MCF 10A (cell line): ENCODE results near the gene B3GNT9. TPM values are rescaled to one million over a fixed set of nuclear protein-coding genes. Genes with fewer than 3 reads are reported as not detected.

Source experiments
- BruUV-seq: library from RNA; stranded (reverse); fragments of 400-500 nt; replicated peaks from 2 replicates; lab custom pipeline; 2021; lab: Mats Ljungman, UMichigan
- CTCF ChIA-PET: fragments of 300-600 bp; sonication (Branson Sonifier 250); formaldehyde crosslinking; extraction: SDS; loops from one replicate; lab custom pipeline; 2021; ENCODE audit warnings: antibody characterized with exemption, inconsistent platforms; lab: Yijun Ruan, JAX
- POLR2A ChIA-PET: fragments of 300-600, 350-650 bp; sonication (Branson Sonifier 250); formaldehyde crosslinking; extraction: SDS; loops from one replicate; lab custom pipeline; 2020; ENCODE audit warnings: antibody characterized with exemption, inconsistent platforms; lab: Yijun Ruan, JAX
- DNase-seq: peaks from one replicate; pipeline ENCODE4 v3.0.0-alpha.2; 2018; ENCODE audit not compliant: unreplicated experiment
- H3K27ac Mint-ChIP-seq: one replicate; pipeline ENCODE4 v1.8.0; 2022; ENCODE audit warnings: mild to moderate bottlenecking, low read depth, mixed read lengths; ENCODE audit not compliant: unreplicated experiment
- H3K27me3 Mint-ChIP-seq: one replicate; pipeline ENCODE4 v1.8.0; 2022; ENCODE audit warnings: mixed read lengths; ENCODE audit not compliant: insufficient read depth, unreplicated experiment
- H3K36me3 Mint-ChIP-seq: one replicate; pipeline ENCODE4 v1.8.0; 2022; ENCODE audit warnings: mild to moderate bottlenecking, moderate library complexity, mixed read lengths; ENCODE audit not compliant: insufficient read depth, unreplicated experiment
- H3K4me1 Mint-ChIP-seq: one replicate; pipeline ENCODE4 v1.8.0; 2022; ENCODE audit warnings: mixed read lengths; ENCODE audit not compliant: insufficient read depth, unreplicated experiment
- H3K4me3 Mint-ChIP-seq: one replicate; pipeline ENCODE4 v1.8.0; 2022; ENCODE audit warnings: mild to moderate bottlenecking, moderate library complexity, mixed read lengths; ENCODE audit not compliant: unreplicated experiment
- H3K9me3 Mint-ChIP-seq: one replicate; pipeline ENCODE4 v1.8.0; 2022; ENCODE audit warnings: mixed read lengths; ENCODE audit not compliant: unreplicated experiment
- intact Hi-C: fragments of 100-400 bp; cut with micrococcal nuclease; formaldehyde crosslinking; loops from 2 replicates; pipeline ENCODE4 v1.14.1; 2022
- total RNA-seq: library from RNA; stranded (reverse); gene quantifications from 2 replicates; pipeline ENCODE4 v1.2.3, GENCODE V29; 2022
- TF ChIP-seq, protein P1 (sequence below): fragments of 200-600 bp; IDR thresholded peaks from one replicate; pipeline ENCODE4 v1.8.0; 2022; ENCODE audit warnings: antibody characterized with exemption, mild to moderate bottlenecking; ENCODE audit not compliant: unreplicated experiment

Gene B3GNT9
- total RNA-seq, 1 experiment from 2014 or later, result 0.84 TPM

DNA sequence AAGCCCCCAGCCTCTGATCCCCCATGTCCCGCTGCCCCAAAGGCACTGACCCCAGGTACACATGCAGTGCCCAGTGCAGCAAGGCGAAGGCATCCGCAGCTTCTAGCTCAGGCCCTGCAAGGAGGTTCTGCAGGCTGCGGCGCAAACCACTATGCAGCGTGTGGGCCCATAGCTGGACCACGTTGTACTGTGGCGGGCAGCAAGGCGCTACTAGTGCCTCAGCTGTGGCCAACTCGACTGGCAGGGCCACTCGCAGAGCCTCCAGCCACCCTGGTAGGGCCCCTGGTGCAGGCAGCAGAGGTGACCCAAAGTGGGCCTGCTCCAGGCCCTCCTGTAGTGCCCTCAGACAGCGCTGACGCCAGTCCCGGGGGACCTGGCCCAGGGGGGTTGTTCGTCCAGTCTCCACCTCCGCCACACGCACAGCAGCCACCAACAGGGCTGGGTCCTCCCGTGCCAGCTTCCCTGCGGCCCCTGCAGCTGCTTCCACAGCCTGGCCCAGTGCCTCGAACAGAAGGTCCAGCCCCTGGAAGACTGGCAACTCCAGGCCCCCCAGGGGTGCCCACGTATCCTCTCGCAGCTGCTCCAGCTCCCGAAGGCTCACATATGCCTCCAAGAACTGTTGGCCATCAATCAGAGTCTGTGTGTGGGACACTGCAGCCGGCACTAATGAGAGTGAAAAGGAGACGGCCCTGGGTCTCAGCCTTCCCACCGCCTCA lies 36.5 kb upstream of the B3GNT9 start:
- Mint-ChIP-seq H3K27me3 (no peaks in the 10 kb centered on the region), H3K27ac (no peak overlapping the region), H3K4me1 (peaks cover 14% of the 10 kb centered on the region), H3K9me3 (no peaks in the 10 kb centered on the region), H3K4me3 (no peak overlapping the region), H3K36me3 (peaks cover under 1% of the 10 kb centered on the region)
- POLR2A ChIA-PET, result no interaction called here
- intact Hi-C loops, result no loop called here
- TF ChIP-seq, protein P1, sequence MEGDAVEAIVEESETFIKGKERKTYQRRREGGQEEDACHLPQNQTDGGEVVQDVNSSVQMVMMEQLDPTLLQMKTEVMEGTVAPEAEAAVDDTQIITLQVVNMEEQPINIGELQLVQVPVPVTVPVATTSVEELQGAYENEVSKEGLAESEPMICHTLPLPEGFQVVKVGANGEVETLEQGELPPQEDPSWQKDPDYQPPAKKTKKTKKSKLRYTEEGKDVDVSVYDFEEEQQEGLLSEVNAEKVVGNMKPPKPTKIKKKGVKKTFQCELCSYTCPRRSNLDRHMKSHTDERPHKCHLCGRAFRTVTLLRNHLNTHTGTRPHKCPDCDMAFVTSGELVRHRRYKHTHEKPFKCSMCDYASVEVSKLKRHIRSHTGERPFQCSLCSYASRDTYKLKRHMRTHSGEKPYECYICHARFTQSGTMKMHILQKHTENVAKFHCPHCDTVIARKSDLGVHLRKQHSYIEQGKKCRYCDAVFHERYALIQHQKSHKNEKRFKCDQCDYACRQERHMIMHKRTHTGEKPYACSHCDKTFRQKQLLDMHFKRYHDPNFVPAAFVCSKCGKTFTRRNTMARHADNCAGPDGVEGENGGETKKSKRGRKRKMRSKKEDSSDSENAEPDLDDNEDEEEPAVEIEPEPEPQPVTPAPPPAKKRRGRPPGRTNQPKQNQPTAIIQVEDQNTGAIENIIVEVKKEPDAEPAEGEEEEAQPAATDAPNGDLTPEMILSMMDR, result no peak
- no peak for DNase-seq
- BruUV-seq, result no TSS peak
- CTCF ChIA-PET, result interaction anchor here (0.6 to 2.8 kb wide), 5 partner anchors 11 to 228 kb away, joined by 3 to 11 read pairs (median 3); partner anchors contain the start of gene ELMO3

DNA sequence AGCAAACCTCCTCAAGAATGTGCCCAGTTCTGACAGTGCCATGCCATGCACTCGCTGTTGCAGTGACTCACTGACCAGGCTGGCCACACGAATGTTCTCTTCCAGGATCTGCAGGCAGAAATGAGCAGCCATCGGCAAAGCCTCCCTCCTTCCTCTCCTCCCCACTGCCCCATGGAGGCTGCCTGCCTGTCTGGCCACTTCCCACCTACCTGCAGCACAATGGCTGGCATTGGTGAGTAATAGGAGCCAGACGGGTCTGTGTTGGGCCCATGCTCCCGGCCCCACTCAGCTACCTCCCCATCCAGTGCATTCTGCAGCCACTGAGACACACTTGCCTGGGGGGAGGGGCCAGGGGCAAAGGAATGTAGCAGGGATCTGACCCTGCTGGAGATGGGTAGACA lies 35.8 kb upstream of the B3GNT9 start:
- Mint-ChIP-seq H3K27me3 (no peaks in the 10 kb centered on the region), H3K4me1 (peaks cover 10% of the 10 kb centered on the region), H3K9me3 (no peaks in the 10 kb centered on the region), H3K36me3 (no peaks in the 10 kb centered on the region), H3K27ac (no peak overlapping the region), H3K4me3 (no peak overlapping the region)
- no peak for DNase-seq
- POLR2A ChIA-PET, result interaction anchor here (4.3 kb wide), 1 partner anchor 12 kb away, joined by 46 read pairs; no protein-coding TSS in a partner anchor
- no TSS peak for BruUV-seq
- CTCF ChIA-PET, result interaction anchor here (0.6 to 2.8 kb wide), 3 partner anchors 12 to 211 kb away, joined by 3 to 11 read pairs (median 10); partner anchors contain the start of gene ELMO3
- TF ChIP-seq, protein P1, result no peak
- intact Hi-C loops, result no loop called here

DNA sequence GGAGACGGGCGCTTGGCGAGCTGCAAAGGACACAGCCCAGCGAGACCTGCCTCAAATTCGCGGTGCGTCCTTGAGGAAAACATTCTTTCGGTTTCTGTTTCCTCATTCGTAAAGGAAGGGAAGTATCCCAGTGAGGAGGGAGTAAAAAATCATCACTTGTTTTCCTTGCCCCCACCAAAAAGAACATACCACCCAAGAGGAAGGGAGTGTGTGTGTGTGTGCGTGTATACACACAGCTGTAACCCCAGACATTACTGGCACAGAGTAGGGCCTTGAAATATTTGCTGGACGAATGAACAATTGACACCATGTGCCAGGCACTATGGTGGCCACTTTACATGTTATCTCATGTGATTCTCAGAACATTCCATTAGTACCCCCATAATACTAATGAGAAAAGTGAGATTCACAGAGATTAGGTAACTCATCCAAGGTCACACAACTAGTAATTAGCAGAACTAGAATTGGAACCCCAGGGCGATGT lies 34.9 kb upstream of the B3GNT9 start:
- TF ChIP-seq, protein P1, result no peak
- Mint-ChIP-seq H3K27ac (no peak overlapping the region), H3K4me1 (peaks cover 5% of the 10 kb centered on the region), H3K27me3 (no peaks in the 10 kb centered on the region), H3K9me3 (no peaks in the 10 kb centered on the region), H3K4me3 (no peak overlapping the region), H3K36me3 (no peaks in the 10 kb centered on the region)
- no peak for DNase-seq
- ChIA-PET CTCF (interaction anchor here (0.6 to 2.2 kb wide), 21 partner anchors 9 to 312 kb away, joined by 3 to 12 read pairs (median 4); partner anchors contain the start of genes CES4A, ELMO3, FBXL8 and TRADD), POLR2A (interaction anchor here (0.7 to 4.9 kb wide), 6 partner anchors 9 to 199 kb away, joined by 3 to 46 read pairs (median 5); partner anchors contain the start of genes FBXL8 and TRADD)
- no TSS peak for BruUV-seq
- intact Hi-C loops, result loop anchor here (1.0 to 2.0 kb wide), 2 partner anchors 209 to 231 kb away; no protein-coding TSS in a partner anchor

DNA sequence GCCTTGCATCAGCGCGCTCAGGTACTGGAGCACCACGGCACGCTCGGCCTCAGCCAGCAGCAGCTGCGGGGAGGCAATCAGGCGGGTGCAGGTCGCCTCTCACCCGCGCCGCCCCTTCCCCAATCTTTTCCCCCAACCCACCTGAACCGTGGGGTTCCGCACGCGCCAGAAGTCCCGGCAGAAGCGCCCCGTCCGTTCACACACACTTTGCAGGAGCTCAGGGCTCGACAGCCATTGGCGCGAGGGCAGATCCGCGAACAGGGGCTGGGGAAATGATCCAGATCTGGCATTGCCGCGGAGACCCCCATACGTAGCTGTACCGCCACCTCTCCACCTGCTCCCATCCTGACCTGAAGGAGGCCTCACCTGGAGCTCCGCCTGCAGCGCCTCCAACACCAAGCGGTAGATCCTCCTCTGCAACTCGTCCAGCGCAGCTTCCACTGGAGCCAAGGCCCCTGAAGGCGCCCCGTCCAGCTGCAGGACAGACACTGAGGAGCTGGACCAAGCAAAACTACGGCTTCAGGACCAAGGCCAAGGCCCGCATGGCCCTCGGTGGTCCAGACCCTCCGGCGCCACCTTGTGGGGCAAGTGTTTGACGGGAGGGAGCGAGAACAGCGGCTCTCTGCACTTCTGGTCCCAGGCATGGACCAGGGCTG lies 34.3 kb upstream of the B3GNT9 start:
- intact Hi-C loops, result loop anchor here (1.0 to 5.0 kb wide), 3 partner anchors 208 to 288 kb away; no protein-coding TSS in a partner anchor
- BruUV-seq, result no TSS peak
- H3K27ac Mint-ChIP-seq, result no peak overlapping the region
- H3K27me3 Mint-ChIP-seq, result no peaks in the 10 kb centered on the region
- CTCF ChIA-PET, result interaction anchor here (0.5 to 2.2 kb wide), 26 partner anchors 9 to 541 kb away, joined by 3 to 12 read pairs (median 4); partner anchors contain the start of genes CES4A, ELMO3, FBXL8 and TRADD
- TF ChIP-seq, protein P1, result peak; percentile 71
- peaks cover 5% of the 10 kb centered on the region for H3K4me1 Mint-ChIP-seq
- no peak overlapping the region for H3K4me3 Mint-ChIP-seq
- H3K9me3 Mint-ChIP-seq, result no peaks in the 10 kb centered on the region
- POLR2A ChIA-PET, result interaction anchor here (0.7 to 4.9 kb wide), 10 partner anchors 10 to 200 kb away, joined by 3 to 46 read pairs (median 3); partner anchors contain the start of genes CES4A, FBXL8 and TRADD
- H3K36me3 Mint-ChIP-seq, result no peaks in the 10 kb centered on the region
- DNase-seq, result peak; percentile 85
